Measurements from ENCODE around the gene ARFGAP1.

The ARFGAP1 gene

GRCh38 chr20:63293871-63294535 lies 21.4 kb downstream of the ARFGAP1 start:
- Histone ChIP-seq H4K20me1 (ENCODE audit: insufficient read depth, low read length) (peaks cover 48% of the 10 kb centered on the region), H3K9ac (ENCODE audit: low read depth, low read length) (no peak overlapping the region), H2AFZ (ENCODE audit: low read depth, low read length) (no peak overlapping the region), H3K4me3 (ENCODE audit: low read depth in 1 of 2, low read length in 2 of 2) (no peak overlapping the region), H3K27ac (ENCODE audit: low read length) (no peak overlapping the region), H3K27me3 (ENCODE audit: insufficient read depth, low read length, poor library complexity) (peaks cover 10% of the 10 kb centered on the region), H3K79me2 (ENCODE audit: insufficient read depth, low read length) (no peaks in the 10 kb centered on the region), H3K4me2 (ENCODE audit: insufficient read depth, low read length) (no peak overlapping the region), H3K4me1 (ENCODE audit: insufficient read depth, low read length) (no peaks in the 10 kb centered on the region), H3K36me3 (ENCODE audit: insufficient read depth, low read length) (peaks cover 9% of the 10 kb centered on the region), H3K9me3 (ENCODE audit: insufficient read depth, low read length, severe bottlenecking) (no peaks in the 10 kb centered on the region)
- ATAC-seq (ENCODE audit: insufficient read depth, low read depth) = no peak
- no peak for TF ChIP-seq EZH2 (IDR thresholded peaks at IDR 0.05; ENCODE audit: borderline replicate concordance, low read depth, low read length, severe bottlenecking)
- no peak for TF ChIP-seq CTCF (IDR thresholded peaks at IDR 0.05; ENCODE audit: borderline replicate concordance, extremely low read depth, low read length, poor library complexity, severe bottlenecking)
- DNase-seq = no peak

DNA sequence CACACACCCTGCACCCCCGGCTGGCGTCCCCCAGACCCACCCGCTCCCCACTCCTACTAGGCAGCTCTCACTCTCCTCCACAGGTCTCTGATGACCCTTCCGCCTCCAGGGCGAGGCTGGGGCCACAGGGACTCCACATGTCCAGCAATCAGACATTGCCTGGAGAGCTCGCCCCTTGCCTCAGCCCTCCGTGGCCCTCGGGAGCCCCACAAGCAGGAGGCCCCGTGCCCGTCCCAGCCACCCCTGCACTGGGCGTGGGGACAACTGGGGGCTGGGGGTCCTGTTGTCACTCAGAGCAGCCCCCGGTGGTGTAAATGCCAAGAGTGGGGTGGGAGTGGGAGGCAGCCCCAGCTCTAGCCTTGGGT lies 21.9 kb downstream of the ARFGAP1 start:
- no peak for DNase-seq
- ATAC-seq (ENCODE audit: insufficient read depth, low read depth) = no peak

DNA sequence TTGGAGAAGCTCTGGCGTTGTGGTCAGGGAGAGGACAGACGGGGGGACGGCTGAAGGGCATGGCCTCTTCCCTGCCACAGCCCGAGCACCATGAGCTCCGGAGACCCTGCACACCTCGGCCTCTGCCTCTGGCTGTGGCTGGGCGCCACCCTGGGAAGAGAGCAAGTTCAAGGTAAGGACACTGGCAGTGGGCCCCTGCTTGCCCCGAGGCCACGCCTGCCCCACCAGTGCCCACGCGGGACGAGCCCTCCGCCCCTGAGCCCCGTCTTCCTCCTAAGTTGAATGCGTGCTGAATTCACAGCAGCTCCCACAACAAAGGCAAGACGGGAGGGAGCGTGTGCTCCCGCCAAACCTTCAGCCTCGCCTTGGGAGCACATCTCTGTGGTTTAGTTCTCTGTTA lies 22.4 kb downstream of the ARFGAP1 start:
- Histone ChIP-seq H3K36me3 (ENCODE audit: insufficient read depth, low read length) (peaks cover under 1% of the 10 kb centered on the region; the same call in 1 of the 2 replicates), H3K27ac (ENCODE audit: low read length) (no peak overlapping the region), H2AFZ (ENCODE audit: low read depth, low read length) (no peak overlapping the region), H3K27me3 (ENCODE audit: insufficient read depth, low read length, poor library complexity) (peaks cover 10% of the 10 kb centered on the region), H3K9me3 (ENCODE audit: insufficient read depth, low read length, severe bottlenecking) (no peaks in the 10 kb centered on the region), H3K4me3 (ENCODE audit: low read depth in 1 of 2, low read length in 2 of 2) (no peak overlapping the region), H4K20me1 (ENCODE audit: insufficient read depth, low read length) (peaks cover 41% of the 10 kb centered on the region), H3K4me2 (ENCODE audit: insufficient read depth, low read length) (no peak overlapping the region), H3K9ac (ENCODE audit: low read depth, low read length) (no peak overlapping the region), H3K79me2 (ENCODE audit: insufficient read depth, low read length) (no peaks in the 10 kb centered on the region), H3K4me1 (ENCODE audit: insufficient read depth, low read length) (no peaks in the 10 kb centered on the region)
- TF ChIP-seq EZH2 (IDR thresholded peaks at IDR 0.05; ENCODE audit: borderline replicate concordance, low read depth, low read length, severe bottlenecking) (no peak), CTCF (IDR thresholded peaks at IDR 0.05; ENCODE audit: borderline replicate concordance, extremely low read depth, low read length, poor library complexity, severe bottlenecking) (no peak)
- no peak for ATAC-seq (ENCODE audit: insufficient read depth, low read depth)
- no peak for DNase-seq

More for the DNA sequence above, 21.9 kb downstream of the ARFGAP1 start:
- Histone ChIP-seq H3K4me1 (ENCODE audit: insufficient read depth, low read length) (no peaks in the 10 kb centered on the region), H3K9me3 (ENCODE audit: insufficient read depth, low read length, severe bottlenecking) (no peaks in the 10 kb centered on the region), H3K27ac (ENCODE audit: low read length) (no peak overlapping the region), H3K4me2 (ENCODE audit: insufficient read depth, low read length) (no peak overlapping the region), H2AFZ (ENCODE audit: low read depth, low read length) (no peak overlapping the region), H3K36me3 (ENCODE audit: insufficient read depth, low read length) (peaks cover 5% of the 10 kb centered on the region), H3K4me3 (ENCODE audit: low read depth in 1 of 2, low read length in 2 of 2) (no peak overlapping the region), H4K20me1 (ENCODE audit: insufficient read depth, low read length) (peaks cover 46% of the 10 kb centered on the region), H3K27me3 (ENCODE audit: insufficient read depth, low read length, poor library complexity) (peaks cover 10% of the 10 kb centered on the region), H3K9ac (ENCODE audit: low read depth, low read length) (no peak overlapping the region), H3K79me2 (ENCODE audit: insufficient read depth, low read length) (no peaks in the 10 kb centered on the region)
- TF ChIP-seq EZH2 (IDR thresholded peaks at IDR 0.05; ENCODE audit: borderline replicate concordance, low read depth, low read length, severe bottlenecking) (no peak), CTCF (IDR thresholded peaks at IDR 0.05; ENCODE audit: borderline replicate concordance, extremely low read depth, low read length, poor library complexity, severe bottlenecking) (no peak)

Measured in DND-41 (cell line).